ENCODE results near the gene MIX23.

Gene MIX23

GRCh38 chr3:122382888-122383666, at the start of gene MIX23:
TSS of gene MIX23 (minus strand) at chr3:122383231. CDS start at chr3:122383224, 7 bp downstream.
- peak; percentile 91 for DNase-seq (ENCODE audit: low spot score)

- DNase-seq (ENCODE audit: low spot score), result no peak
Observed at GRCh38 chr3:122430371-122430770, 47.3 kb upstream of the MIX23 start.

DNA sequence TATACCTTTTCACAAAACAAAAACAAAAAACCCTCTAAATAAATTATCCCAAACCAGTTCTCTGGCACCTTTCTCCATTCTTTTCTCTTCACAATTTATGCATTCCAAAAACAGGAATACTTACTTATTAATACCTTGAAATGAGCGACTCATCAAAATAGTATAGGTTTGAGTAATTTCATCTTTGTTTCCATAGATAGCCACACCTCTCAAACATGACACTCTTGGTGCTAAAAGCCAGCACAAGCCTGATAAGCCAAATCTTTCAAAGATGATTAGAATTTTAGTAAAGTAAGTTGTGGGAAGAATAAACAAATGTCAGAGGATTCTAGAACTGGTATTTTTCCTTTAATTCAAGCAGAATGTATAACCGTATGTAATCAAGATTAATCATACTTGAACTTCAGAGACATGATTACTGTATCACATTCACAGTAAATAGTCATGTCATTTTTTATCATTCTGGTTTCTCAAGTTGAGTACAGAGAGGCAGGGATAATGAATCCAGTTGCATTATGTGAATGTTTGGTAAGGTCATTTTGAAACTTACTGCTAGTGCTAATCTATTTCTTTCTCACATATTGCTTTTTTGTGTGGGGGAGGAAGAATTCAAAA, 44.9 kb upstream of the MIX23 start:
- DNase-seq (ENCODE audit: low spot score), result no peak

- no peak for DNase-seq (ENCODE audit: low spot score)
Observed at GRCh38 chr3:122421836-122422235, 38.8 kb upstream of the MIX23 start.

DNA sequence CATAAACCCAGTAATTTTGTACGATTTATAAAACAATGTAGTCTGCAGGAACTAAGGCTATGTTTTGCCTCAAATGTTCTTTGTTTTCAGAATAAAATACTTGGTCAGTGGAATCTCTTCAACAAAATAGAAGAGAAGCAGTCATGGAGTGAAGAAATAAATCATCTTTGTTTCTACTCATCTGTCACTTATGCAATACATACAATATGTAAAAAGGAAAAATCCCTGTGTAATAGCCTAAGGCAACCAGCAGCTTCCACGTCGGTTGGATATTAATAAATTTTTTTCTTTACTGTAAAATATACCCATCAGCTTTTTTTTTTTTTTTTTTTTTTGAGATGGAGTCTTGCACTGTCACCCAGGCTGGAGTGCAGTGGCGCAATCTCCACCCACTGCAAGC, 38.1 kb upstream of the MIX23 start:
- DNase-seq (ENCODE audit: low spot score), result no peak

- DNase-seq (ENCODE audit: low spot score), result no peak
Observed at GRCh38 chr3:122416966-122417365, 33.9 kb upstream of the MIX23 start.

- peak; percentile 99 for DNase-seq (ENCODE audit: low spot score)
Observed at GRCh38 chr3:122415762-122416654, 33.0 kb upstream of the MIX23 start, which contains the start of gene WDR5B. TSS of gene WDR5B (minus strand) at chr3:122416062. CDS start at chr3:122415528, 534 bp downstream.

- peak; percentile 77 for DNase-seq (ENCODE audit: low spot score)
Observed at GRCh38 chr3:122415104-122415744, 32.2 kb upstream of the MIX23 start.

- DNase-seq (ENCODE audit: low spot score), result no peak
Observed at GRCh38 chr3:122414391-122414790, 31.4 kb upstream of the MIX23 start.

DNA sequence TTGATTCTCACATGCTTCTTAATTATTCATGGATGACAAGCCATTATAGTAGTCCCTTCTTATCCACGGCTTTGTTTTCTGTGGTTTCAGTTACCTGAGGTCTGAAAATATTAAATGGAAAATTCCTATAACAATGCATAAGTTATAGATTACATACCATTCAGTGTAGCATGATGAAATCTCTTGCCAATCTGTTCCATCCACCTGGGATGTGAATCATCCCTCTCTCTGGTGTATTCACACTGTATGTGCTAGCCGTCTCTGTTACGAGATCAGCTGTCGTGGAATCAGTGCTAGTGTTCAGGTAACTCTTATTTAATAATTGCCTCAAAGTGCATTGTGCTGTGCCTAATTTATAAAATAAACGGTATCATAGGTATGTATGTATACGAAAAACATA, 27.6 kb upstream of the MIX23 start:
- no peak for DNase-seq (ENCODE audit: low spot score)

GRCh38 chr3:122410111-122410510, 27.1 kb upstream of the MIX23 start:
- no peak for DNase-seq (ENCODE audit: low spot score)

GRCh38 chr3:122409446-122409845, 26.4 kb upstream of the MIX23 start:
- no peak for DNase-seq (ENCODE audit: low spot score)

DNA sequence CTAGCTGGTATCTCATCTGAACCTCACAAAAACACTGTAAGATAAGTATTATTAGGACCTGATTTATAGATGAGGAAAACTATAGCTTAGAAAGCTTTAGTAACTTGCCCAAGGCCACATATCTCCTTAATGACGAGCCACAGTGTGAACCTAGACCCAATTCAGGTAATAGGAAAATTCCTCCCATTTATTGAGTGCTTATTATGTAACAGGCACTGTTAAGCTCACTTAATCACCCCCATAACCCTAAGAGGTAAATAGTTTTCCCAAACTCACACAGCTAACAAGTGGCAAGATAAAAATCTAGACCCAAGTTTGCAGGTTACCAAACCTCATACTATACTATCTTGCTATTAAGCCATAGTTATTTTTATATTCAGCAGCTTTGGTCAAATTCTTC, 24.9 kb upstream of the MIX23 start:
- no peak for DNase-seq (ENCODE audit: low spot score)

- no peak for DNase-seq (ENCODE audit: low spot score)
Observed at GRCh38 chr3:122406198-122406597, 23.2 kb upstream of the MIX23 start.

- DNase-seq (ENCODE audit: low spot score), result no peak
Observed at GRCh38 chr3:122405015-122405414, 22.0 kb upstream of the MIX23 start.

- no peak for DNase-seq (ENCODE audit: low spot score)
Observed at GRCh38 chr3:122403489-122403888, 20.5 kb upstream of the MIX23 start.

- no peak for DNase-seq (ENCODE audit: low spot score)
Observed at GRCh38 chr3:122398920-122399319, 15.9 kb upstream of the MIX23 start.

DNA sequence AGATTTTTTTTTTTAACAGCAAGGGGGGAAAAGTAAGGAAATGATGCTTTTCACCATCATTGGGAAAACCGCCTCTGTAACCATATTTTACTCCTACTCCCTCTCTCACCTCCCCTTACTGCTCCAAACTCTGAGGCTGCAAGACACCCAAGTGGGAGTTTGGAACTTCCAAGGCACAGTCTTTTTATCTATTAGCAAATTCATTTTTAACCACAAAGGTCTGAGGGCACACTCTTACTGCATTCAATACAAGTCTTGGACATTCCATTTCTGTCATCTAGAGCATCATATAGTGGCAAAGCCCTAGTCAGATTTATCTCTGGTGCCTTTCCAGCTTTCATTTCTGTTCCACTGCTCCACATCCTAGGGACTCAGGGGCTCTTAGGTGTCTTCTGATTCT, 14.2 kb upstream of the MIX23 start:
- DNase-seq (ENCODE audit: low spot score), result no peak

GRCh38 chr3:122396511-122396910, 13.5 kb upstream of the MIX23 start:
- DNase-seq (ENCODE audit: low spot score), result no peak

- DNase-seq (ENCODE audit: low spot score), result no peak
Observed at GRCh38 chr3:122395582-122395981, 12.6 kb upstream of the MIX23 start.

GRCh38 chr3:122394173-122394572, 11.1 kb upstream of the MIX23 start:
- no peak for DNase-seq (ENCODE audit: low spot score)
